Mesenchymal stem cell (in vitro differentiated cells and primary cell): Measurements from ENCODE around the gene LTC4S. TPM values are rescaled to one million over a fixed set of nuclear protein-coding genes. Genes with fewer than 3 reads are reported as not detected.
"Not testable (repeated sequence)": the region's sequence is repeated elsewhere in the genome, so short reads cannot be mapped to it uniquely, and the experiment has no call there.

Experiments used
- DNase-seq: peaks from one replicate; pipeline ENCODE4 v3.0.0-alpha.2; 2013
- H2AFZ ChIP-seq: one replicate; pipeline ENCODE4 v1.6.1; 2013; ENCODE audit warnings: low read depth, mild to moderate bottlenecking, control low read depth, inconsistent platforms, low read length, moderate library complexity
- H2AK5ac ChIP-seq: 2 replicates; pipeline ENCODE4 v1.6.1; 2013; ENCODE audit warnings: low read length, moderate library complexity, mild to moderate bottlenecking, inconsistent platforms; ENCODE audit not compliant: severe bottlenecking
- H2BK120ac ChIP-seq: one replicate; pipeline ENCODE4 v1.6.1; 2013; ENCODE audit warnings: low read depth, mild to moderate bottlenecking, inconsistent platforms, low read length, moderate library complexity
- H2BK12ac ChIP-seq, 2 experiments: one replicate each; pipeline ENCODE4 v1.6.1; 2013; ENCODE audit warnings: inconsistent platforms in 2 of 2, low read length in 2 of 2, mild to moderate bottlenecking in 2 of 2, moderate library complexity in 2 of 2, control low read depth in 1 of 2
- H2BK15ac ChIP-seq: one replicate; pipeline ENCODE4 v1.6.1; 2013; ENCODE audit warnings: mild to moderate bottlenecking, low read depth, inconsistent platforms; ENCODE audit not compliant: poor library complexity, severe bottlenecking
- H2BK5ac ChIP-seq: 2 replicates; pipeline ENCODE4 v1.6.1; 2013; ENCODE audit warnings: low read depth, mild to moderate bottlenecking, low read length, control low read depth, inconsistent platforms; ENCODE audit not compliant: poor library complexity, severe bottlenecking
- H3K14ac ChIP-seq, 2 experiments: one replicate each; pipeline ENCODE4 v1.6.1; 2013; ENCODE audit warnings: inconsistent platforms in 2 of 2, low read length in 2 of 2, control low read depth in 1 of 2, mild to moderate bottlenecking in 1 of 2, moderate library complexity in 1 of 2
- H3K18ac ChIP-seq, 2 experiments: one replicate each; pipeline ENCODE4 v1.6.1; 2013; ENCODE audit warnings: inconsistent platforms in 2 of 2, low read length in 2 of 2, control low read depth in 1 of 2, low read depth in 1 of 2, mild to moderate bottlenecking in 1 of 2
- H3K23ac ChIP-seq, 2 experiments: one replicate each; pipeline ENCODE4 v1.6.1; 2013; ENCODE audit warnings: inconsistent platforms in 2 of 2, low read length in 2 of 2, mild to moderate bottlenecking in 2 of 2, moderate library complexity in 2 of 2, control low read depth in 1 of 2
- H3K27ac ChIP-seq: 2 replicates; pipeline ENCODE4 v1.5.1; 2013; ENCODE audit warnings: mild to moderate bottlenecking, moderate library complexity, low read length, control low read depth, inconsistent platforms; ENCODE audit not compliant: poor library complexity, severe bottlenecking
- H3K27me3 ChIP-seq, 2 experiments: 2 replicates each; pipeline versions ENCODE4 v1.6.1 to v1.7.0; 2013; ENCODE audit warnings: low read length in 2 of 2, mild to moderate bottlenecking in 2 of 2, moderate library complexity in 2 of 2, control low read depth in 1 of 2, inconsistent platforms in 1 of 2; ENCODE audit not compliant: control insufficient read depth in 1 of 2, insufficient read depth in 1 of 2
- H3K36me3 ChIP-seq, 2 experiments: 2 replicates each; pipeline versions ENCODE4 v1.6.1 to v1.7.0; 2013; ENCODE audit warnings: low read length in 2 of 2, control low read depth in 1 of 2, inconsistent platforms in 1 of 2, low read depth in 1 of 2, mild to moderate bottlenecking in 1 of 2; ENCODE audit not compliant: insufficient read depth in 2 of 2, control insufficient read depth in 1 of 2
- H3K4ac ChIP-seq, 2 experiments: one replicate each; pipeline ENCODE4 v1.6.1; 2013; ENCODE audit warnings: inconsistent platforms in 2 of 2, low read length in 2 of 2, mild to moderate bottlenecking in 2 of 2, moderate library complexity in 2 of 2, control low read depth in 1 of 2, low read depth in 1 of 2
- H3K4me1 ChIP-seq: 2 replicates; pipeline ENCODE4 v1.6.1; 2013; ENCODE audit warnings: low read depth, low read length, control low read depth; ENCODE audit not compliant: control insufficient read depth, insufficient read depth
- H3K4me2 ChIP-seq: 2 replicates; pipeline ENCODE4 v1.6.1; 2013; ENCODE audit warnings: low read length, mild to moderate bottlenecking, inconsistent platforms; ENCODE audit not compliant: poor library complexity, severe bottlenecking
- H3K4me3 ChIP-seq, 2 experiments: 2 replicates each; pipeline versions ENCODE4 v1.5.1 to v1.7.0; 2013; ENCODE audit warnings: low read length in 2 of 2, mild to moderate bottlenecking in 2 of 2, control low read depth in 1 of 2, low read depth in 1 of 2; ENCODE audit not compliant: insufficient read depth in 1 of 2
- H3K79me1 ChIP-seq: replicated peaks from 2 replicates; pipeline ENCODE4 v1.6.1; 2013; ENCODE audit warnings: mild to moderate bottlenecking, control low read depth, low read length, inconsistent platforms; ENCODE audit not compliant: poor library complexity, severe bottlenecking
- H3K9ac ChIP-seq: 2 replicates; pipeline ENCODE4 v1.7.0; 2013; ENCODE audit warnings: mild to moderate bottlenecking, low read length, moderate library complexity
- H3K9me3 ChIP-seq: 2 replicates; pipeline ENCODE4 v1.7.0; 2013; ENCODE audit warnings: mild to moderate bottlenecking, low read length; ENCODE audit not compliant: control insufficient read depth
- H4K8ac ChIP-seq: one replicate; pipeline ENCODE4 v1.6.1; 2013; ENCODE audit warnings: inconsistent platforms, mild to moderate bottlenecking, low read length, moderate library complexity
- H4K91ac ChIP-seq: one replicate; pipeline ENCODE4 v1.6.1; 2013; ENCODE audit warnings: mild to moderate bottlenecking, low read length, inconsistent platforms
- WGBS: methylation state at CpG from one replicate; pipeline ENCODE4 v1.1.7; 2013; ENCODE audit warnings: mixed read lengths; 5-methylcytosine and 5-hydroxymethylcytosine counted together
- polyA plus RNA-seq, 2 experiments: library from polyadenylated mRNA; stranded (reverse); fragments of 200-250 nt; gene quantifications; one replicate each; pipeline ENCODE4 v1.2.3, GENCODE V29; 2013

Gene LTC4S, protein sequence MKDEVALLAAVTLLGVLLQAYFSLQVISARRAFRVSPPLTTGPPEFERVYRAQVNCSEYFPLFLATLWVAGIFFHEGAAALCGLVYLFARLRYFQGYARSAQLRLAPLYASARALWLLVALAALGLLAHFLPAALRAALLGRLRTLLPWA
- 0.22 TPM for polyA plus RNA-seq (2013, experiment 1 of 2)
- 0.29 TPM for polyA plus RNA-seq (2013, experiment 2 of 2)

DNA sequence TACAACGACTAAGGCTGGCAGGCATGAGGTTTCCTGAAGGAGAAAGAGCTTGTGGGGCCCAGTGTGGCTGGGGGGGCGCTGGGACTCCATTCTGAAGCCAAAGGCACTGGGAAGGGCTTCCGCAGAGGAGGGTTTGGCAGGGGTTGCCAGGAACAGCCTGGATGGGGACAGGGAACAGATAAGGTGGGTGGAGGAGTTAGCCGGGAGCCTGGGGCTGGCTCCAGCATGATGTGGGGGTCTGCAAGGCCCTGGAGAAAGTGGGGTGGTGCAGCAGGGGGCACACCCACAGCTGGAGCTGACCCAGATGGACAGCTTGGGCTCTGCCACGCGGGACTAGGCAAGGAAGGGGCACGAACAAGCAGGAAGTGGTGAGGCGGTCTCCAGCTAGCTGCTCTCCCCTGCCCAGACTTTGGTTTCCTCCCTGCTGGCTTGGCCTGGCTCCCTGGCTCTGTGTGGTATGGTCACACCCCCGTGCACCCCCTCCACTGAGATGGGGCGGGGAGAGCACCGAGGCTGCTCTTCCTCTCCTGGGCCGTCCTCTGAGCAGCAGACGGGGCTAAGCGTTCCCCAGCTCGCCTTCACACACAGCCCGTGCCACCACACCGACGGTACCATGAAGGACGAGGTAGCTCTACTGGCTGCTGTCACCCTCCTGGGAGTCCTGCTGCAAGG lies at the start of gene LTC4S:
Gene LTC4S, plus strand, starts transcription at position 519 of the 672 bp plus-strand sequence. Its CDS starts 95 bp downstream, at position 614.
- no peak within 1 kb of the TSS for H3K27ac ChIP-seq
- H4K8ac ChIP-seq, result no peak within 1 kb of the TSS
- peaks cover 3% of the 10 kb centered on the region for H3K79me1 ChIP-seq
- peaks cover 33% of the 10 kb centered on the region for H3K4me1 ChIP-seq
- H2BK120ac ChIP-seq, result no peak within 1 kb of the TSS
- 87% methylated on average over 19 of the region's 19 CpGs for WGBS
- no peak within 1 kb of the TSS for H2BK15ac ChIP-seq
- no peak within 1 kb of the TSS for H3K4me2 ChIP-seq
- peaks cover 20 to 25% of the 10 kb centered on the region in 2 experiments for H3K36me3 ChIP-seq
- no peak within 1 kb of the TSS for H2BK12ac ChIP-seq
- no peak within 1 kb of the TSS for H2BK5ac ChIP-seq
- peak within 1 kb of the TSS; percentile 10 for H4K91ac ChIP-seq
- H3K4ac ChIP-seq, result peak within 1 kb of the TSS in 1 of 2 experiments; percentile 9
- no peaks in the 10 kb centered on the region for H3K9me3 ChIP-seq
- H3K9ac ChIP-seq, result peak within 1 kb of the TSS; percentile 41
- H3K14ac ChIP-seq, result no peak within 1 kb of the TSS
- no peaks in the 10 kb centered on the region for H3K27me3 ChIP-seq
- no peak within 1 kb of the TSS for H2AFZ ChIP-seq
- no peak for DNase-seq
- peak within 1 kb of the TSS in 1 of 2 experiments; percentile 61 for H3K4me3 ChIP-seq
- no peak within 1 kb of the TSS for H3K18ac ChIP-seq
- no peak within 1 kb of the TSS for H2AK5ac ChIP-seq
- no peak within 1 kb of the TSS for H3K23ac ChIP-seq

GRCh38 chr5:179744106-179744505 lies 49.7 kb upstream of the LTC4S start:
- 98% methylated on average over 6 of the region's 7 CpGs for WGBS
- not testable (repeated sequence) for H2BK5ac ChIP-seq, H3K27me3 ChIP-seq, H3K4ac ChIP-seq, H4K91ac ChIP-seq, H2AFZ ChIP-seq, H3K23ac ChIP-seq, H3K9me3 ChIP-seq, H3K27ac ChIP-seq, H3K36me3 ChIP-seq, H3K4me1 ChIP-seq, H3K14ac ChIP-seq, DNase-seq, H2AK5ac ChIP-seq, H2BK15ac ChIP-seq, H3K9ac ChIP-seq, H4K8ac ChIP-seq, H3K4me2 ChIP-seq, H3K18ac ChIP-seq, H3K4me3 ChIP-seq, H2BK120ac ChIP-seq, H3K79me1 ChIP-seq, H2BK12ac ChIP-seq

DNA sequence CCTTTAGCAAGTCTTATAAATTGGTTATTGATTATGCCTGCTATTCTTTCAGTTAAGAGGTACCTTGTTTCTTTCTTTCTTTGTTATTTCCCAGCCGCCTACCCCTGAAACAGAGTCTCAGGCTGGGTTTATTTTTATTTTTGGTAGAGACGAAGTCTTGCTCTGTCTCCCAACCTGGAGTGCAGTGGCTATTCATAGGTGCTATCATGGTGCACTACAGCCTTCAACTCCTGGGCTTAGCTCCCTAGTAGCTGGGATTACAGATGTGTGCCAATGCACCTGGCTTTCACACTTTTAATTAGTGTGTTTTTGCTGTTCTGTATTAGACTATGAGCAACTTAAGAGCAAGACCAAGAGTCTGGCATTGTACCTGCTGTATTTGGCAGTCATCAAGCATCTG lies 46.9 kb upstream of the LTC4S start:
- DNase-seq, result no peak
- WGBS, result 98% methylated on average over 2 of the region's 2 CpGs

DNA sequence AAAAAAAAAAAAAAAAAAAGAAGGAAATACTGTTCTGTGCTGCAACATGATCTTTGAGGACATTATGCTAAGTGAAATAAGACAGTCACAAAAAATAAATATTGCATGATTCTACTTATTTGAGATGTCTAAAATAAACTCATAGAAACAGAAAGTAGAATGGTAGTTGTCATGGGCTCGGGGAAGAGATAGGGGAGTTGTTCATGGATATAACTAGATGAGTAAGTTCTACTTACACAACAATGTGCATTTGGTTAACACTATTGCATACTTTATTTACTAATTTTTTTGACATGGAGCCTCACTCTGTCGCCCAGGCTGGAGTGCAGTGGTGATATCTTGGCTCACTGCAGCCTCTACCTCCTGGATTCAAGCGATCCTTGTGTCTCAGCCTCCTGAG lies 46.0 kb upstream of the LTC4S start:
- Histone ChIP-seq H3K27ac (no peak overlapping the region), H3K9ac (no peak overlapping the region), H3K4me2 (no peak overlapping the region), H3K36me3 (peaks cover 9 to 11% of the 10 kb centered on the region in 2 experiments), H3K9me3 (no peaks in the 10 kb centered on the region), H3K79me1 (peaks cover 8% of the 10 kb centered on the region), H2BK12ac (no peak overlapping the region), H3K4me1 (no peaks in the 10 kb centered on the region), H2BK15ac (no peak overlapping the region), H3K4me3 (no peak overlapping the region), H4K91ac (no peak overlapping the region), H3K4ac (no peak overlapping the region), H2AK5ac (no peak overlapping the region), H2BK120ac (no peak overlapping the region), H2BK5ac (no peak overlapping the region), H3K23ac (no peak overlapping the region), H4K8ac (no peak overlapping the region), H3K18ac (no peak overlapping the region), H3K14ac (no peak overlapping the region), H3K27me3 (no peaks in the 10 kb centered on the region), H2AFZ (no peak overlapping the region)
- no peak for DNase-seq
- WGBS, result 98% methylated on average over 2 of the region's 3 CpGs

More for the DNA sequence above, 46.9 kb upstream of the LTC4S start:
- Histone ChIP-seq H3K4me3 (no peak overlapping the region), H2AK5ac (no peak overlapping the region), H3K9me3 (no peaks in the 10 kb centered on the region), H3K79me1 (peaks cover 8% of the 10 kb centered on the region), H3K9ac (no peak overlapping the region), H3K27me3 (no peaks in the 10 kb centered on the region), H3K18ac (no peak overlapping the region), H2BK15ac (no peak overlapping the region), H2BK120ac (no peak overlapping the region), H3K23ac (no peak overlapping the region), H3K4me1 (no peaks in the 10 kb centered on the region), H2AFZ (no peak overlapping the region), H3K27ac (no peak overlapping the region), H3K4me2 (no peak overlapping the region), H3K14ac (no peak overlapping the region), H3K36me3 (peaks cover 9 to 11% of the 10 kb centered on the region in 2 experiments), H2BK12ac (no peak overlapping the region), H4K91ac (no peak overlapping the region), H3K4ac (no peak overlapping the region), H4K8ac (no peak overlapping the region), H2BK5ac (no peak overlapping the region)
